ENCODE measurements around the gene NIFK.
"Not testable (repeated sequence)": the region's sequence is repeated elsewhere in the genome, so short reads cannot be mapped to it uniquely, and the experiment has no call there.

NIFK gene

DNA sequence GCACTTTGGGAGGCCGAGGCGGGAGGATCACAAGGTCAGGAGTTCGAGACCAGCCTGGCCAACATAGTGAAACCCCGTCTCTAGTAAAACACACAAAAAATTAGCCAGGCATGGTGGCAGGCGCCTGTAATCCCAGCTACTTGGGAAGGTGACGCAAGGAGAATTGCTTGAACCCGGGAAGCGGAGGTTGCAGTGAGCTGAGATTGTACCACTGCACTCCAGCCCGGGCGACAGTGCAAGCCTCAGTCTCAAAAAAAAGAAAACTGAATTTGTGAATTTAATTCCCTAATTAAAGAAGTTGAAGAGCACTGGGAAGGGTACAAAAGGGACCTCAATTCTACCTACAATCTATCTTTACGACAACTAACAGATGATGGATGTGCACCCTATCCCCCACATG is 2.1 kb downstream of the NIFK start:
- not testable (repeated sequence) for DNase-seq (ENCODE audit: low spot score)

DNA sequence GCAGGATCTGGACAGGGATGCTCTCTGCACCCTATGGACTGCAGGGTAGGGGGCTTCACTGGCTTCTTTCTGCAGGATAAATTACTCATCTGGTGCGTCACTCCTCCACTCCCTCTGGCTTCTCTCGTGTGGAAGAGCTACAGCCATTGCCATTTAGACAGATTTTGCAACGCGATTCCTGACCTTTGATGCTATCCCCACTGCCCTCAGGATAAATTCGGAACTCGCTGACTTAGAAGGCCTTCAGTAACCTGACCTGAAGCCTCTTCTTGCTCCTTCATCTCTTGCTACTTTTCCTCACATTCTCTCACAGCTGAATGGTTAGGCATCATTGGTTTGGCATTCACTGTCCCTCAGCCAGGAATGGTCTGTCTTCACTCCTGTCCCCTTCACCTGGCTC is 5.3 kb downstream of the NIFK start:
- DNase-seq (ENCODE audit: low spot score) = no peak

DNA sequence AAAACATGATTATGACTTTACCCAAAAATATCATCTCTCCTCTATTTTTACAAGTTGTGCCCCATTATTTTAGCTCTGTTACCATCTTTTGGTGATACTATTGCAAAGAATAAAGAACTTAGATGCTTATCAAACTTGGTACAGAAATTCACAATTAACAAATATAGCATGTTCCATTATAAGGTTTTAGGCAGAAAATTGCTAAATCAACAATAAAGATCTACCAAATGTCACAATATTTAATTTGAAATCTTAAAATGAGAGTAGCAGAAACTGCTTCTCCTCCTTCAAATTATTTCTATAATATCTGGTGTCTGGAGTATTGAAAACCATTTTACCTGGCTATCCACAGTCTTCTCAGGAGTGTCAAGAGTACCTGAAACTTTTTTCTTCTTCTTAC is 8.7 kb downstream of the NIFK start:
- DNase-seq (ENCODE audit: low spot score) = no peak

DNA sequence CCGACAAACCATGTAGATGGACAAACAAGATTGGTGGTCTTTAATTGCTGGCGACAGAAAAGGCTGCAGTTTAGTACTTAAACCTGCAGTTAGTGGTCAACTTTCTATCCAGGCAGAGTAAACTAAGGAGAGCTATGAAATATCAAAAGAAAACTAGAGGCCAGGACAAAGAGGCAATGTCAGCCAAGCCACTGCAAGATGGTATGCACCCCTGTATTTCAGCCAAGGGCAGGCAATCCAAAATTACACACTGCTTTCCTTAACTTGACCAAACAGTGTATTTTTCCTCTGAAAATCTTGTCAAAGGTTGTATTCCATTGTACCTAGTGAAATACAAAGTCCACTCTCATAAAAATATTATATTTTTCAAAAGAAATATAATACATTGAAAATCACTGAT is 9.3 kb downstream of the NIFK start:
- DNase-seq (ENCODE audit: low spot score) = no peak

DNA sequence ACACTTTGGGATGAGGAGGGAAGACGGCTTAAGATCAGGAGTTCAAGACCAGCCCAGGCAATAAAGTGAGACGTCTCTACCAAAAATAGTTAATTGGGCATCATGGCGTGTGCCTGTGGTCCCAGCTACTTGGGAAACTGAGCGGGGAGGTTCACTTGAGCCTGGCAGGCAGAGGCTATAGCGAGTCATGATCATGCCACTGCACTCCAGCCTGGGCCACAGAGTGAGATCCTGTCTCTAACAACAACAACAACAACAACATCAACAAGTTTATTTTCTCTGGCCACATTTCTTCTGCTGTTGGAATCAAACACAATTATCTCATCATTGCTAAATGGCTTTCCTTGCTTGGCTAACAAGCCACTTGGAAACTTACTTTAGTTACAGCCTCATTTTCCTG is 13.4 kb downstream of the NIFK start:
- DNase-seq (ENCODE audit: low spot score) = no peak

DNA sequence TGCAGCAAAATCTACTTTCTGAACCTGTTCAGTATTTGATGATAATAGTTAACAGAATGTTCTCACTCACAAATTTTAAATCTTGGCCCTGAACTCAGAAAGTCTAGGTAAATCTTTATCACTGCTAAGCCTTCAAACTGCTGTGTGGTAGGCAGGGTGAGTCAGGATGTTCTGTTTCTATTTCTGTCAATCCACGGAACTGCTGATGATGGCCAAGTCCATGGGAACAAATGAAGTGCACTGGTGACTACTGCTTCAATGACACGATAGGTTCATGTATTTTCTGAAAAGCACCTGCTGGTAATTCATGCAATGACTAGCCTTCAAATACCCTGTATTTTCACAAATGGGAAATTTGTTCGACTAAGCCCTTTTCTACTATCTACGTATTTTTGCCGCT is 14.2 kb downstream of the NIFK start:
- no peak for DNase-seq (ENCODE audit: low spot score)

DNA sequence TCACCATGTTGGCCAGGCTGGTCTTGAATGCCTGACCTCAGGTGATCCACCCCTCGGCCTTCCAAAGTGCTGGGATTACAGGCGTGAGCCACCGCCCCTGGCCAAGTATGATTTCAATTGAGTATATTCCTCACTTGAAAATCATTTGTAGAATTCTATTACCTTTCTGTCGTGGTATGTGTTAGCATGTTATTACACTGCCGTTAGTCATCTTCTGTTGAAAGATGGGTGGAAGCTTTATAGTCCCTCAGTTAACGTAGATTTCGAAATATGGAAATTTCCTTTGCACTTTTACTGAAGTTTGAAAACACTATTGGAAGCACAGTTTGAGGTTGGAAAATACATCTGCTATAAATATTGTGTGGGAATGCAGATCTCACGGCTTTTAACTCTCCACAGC is 14.7 kb downstream of the NIFK start:
- DNase-seq (ENCODE audit: low spot score) = no peak

DNA sequence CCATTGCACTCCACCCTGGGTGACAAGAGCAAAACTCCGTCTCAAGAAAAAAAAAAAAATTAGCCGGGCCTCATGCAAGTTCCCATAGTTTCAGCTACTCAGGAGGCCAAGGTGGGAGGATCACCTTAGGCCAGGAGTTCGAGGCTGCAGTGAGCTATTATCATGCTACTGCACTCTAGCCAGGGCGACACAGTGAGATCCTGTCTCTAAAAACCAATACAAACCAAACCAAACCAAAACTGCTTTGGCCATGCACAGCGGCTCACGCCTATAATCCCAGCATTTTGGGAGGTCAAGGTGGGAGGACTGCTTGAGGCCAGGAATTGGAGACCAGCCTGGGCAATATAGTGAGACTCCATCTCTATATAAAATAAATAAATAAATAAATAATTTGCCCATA is 19.1 kb downstream of the NIFK start:
- DNase-seq (ENCODE audit: low spot score) = no peak

DNA sequence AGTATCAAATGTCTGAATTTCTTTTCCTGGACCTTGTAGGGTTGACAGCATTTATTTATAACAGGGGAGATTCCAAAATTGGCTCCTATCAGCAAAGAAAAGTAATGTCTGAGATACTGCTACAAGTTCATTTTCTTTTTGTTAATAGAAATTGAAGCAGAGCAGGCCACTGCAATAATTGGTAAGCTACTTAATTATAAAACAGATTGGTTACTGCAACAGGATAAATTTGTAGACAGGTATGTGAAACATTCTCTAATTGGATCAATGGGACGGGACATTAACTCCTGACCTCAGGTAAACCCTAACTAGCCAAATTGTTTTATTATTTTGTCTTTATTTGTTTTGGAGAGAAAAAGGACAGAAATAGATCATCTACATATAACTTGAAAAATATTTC is 20.5 kb downstream of the NIFK start:
- no peak for DNase-seq (ENCODE audit: low spot score)

DNA sequence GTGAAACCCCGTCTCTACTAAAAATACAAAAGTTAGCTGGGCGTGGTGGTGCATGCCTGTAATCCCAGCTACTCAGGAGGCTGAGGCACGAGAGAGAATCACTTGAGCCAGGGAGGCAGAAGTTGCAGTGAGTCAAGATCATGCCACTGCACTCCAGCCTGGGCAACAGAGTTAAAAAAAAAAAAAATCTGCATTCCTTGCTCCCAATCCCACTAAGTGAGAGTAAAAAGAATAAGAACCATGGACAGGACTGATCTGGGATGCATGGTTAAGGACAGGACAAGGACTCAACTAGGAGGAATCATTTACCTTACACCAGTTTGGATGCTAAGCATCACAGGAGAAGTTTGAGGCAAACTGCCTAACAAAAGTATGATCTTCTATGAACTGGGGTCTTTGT is 25.2 kb downstream of the NIFK start:
- DNase-seq (ENCODE audit: low spot score) = not testable (repeated sequence)

DNA sequence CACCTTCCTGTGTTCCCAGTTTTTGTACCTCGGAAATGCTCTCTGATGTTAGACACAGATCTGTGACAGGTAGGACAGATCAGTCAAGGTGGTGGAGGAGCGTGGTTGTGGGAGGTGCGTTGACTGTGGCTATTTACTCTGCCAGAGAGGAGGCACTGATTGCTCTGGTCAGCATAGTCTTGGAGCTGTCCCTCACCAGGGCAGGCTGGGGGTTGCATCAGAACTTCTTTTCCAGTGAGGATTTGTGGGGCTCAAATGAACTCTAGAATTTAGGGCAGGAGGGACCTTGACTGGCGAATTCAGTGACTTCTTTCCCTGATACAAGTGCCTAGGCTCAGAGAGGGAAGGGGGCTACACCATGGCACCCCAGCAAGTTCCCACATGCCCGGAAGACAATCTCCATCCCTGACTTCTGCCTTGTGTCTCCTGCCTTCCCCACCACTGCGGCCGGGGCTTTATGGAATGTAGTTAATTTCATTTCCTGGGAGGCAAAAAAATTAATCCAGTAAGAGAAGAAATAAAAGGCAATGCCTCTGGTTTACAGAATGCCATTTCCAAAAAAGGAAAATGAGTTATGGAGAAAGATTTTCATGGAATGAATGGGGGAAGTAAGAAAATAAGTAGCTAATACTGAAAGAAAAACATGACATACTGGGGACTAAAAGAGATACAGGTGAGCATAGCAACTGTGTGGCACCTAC is 26.1 kb downstream of the NIFK start:
- no peak for DNase-seq (ENCODE audit: low spot score)

DNA sequence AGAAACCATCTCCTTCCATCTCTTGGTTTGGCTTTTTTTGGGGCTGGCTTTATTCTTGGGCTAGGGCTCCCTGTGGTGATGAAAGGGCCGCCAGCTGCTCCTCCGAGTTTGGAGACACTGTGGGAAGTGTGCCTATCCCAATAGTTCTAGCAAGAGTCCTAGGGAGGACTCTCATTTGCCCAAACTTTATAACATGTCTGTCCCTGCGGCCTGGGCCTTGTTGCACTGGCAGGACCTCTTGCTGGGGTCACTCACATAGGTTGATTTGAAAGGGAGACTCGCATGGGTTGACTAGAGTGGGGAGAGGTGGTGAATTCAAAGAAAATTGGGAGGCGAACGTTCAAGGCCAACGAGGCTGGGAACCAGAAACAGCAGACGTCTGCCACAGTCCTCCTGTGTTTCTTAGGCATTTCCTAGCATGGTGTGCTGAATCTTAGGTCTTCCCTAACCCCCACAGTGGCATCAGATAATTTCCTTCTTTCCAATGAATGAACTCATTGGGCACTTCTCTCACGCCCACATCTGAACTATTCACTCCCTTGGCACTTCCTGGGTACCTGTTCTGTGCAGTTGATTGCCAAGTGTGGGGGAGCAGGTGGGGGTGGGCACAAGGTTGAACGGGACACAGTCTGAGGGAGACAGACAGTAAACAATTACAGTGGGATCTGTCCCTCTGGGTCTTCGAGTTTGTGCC is 26.8 kb downstream of the NIFK start:
- DNase-seq (ENCODE audit: low spot score) = no peak

DNA sequence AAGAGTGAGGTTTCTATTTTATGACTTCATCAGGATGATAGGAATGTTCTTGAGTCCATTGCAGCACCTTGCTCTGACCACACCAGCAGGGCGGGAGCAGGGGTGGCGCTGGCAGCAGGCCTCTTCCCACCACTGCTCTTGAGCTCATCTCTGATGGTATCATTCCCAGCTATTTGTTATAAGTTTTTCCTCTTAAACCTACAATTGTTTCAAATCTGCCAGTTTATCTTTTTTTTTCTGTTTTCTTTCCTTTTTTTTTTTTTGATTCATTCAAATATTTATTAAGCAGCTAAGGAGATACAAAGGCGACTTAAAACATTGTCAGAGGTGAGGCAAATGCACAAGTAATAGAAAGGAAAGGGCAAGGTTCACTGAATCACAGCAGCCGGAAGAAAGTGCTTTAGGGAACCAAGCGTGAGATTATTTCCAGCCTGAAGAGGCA is 28.7 kb downstream of the NIFK start:
- DNase-seq (ENCODE audit: low spot score) = no peak

DNA sequence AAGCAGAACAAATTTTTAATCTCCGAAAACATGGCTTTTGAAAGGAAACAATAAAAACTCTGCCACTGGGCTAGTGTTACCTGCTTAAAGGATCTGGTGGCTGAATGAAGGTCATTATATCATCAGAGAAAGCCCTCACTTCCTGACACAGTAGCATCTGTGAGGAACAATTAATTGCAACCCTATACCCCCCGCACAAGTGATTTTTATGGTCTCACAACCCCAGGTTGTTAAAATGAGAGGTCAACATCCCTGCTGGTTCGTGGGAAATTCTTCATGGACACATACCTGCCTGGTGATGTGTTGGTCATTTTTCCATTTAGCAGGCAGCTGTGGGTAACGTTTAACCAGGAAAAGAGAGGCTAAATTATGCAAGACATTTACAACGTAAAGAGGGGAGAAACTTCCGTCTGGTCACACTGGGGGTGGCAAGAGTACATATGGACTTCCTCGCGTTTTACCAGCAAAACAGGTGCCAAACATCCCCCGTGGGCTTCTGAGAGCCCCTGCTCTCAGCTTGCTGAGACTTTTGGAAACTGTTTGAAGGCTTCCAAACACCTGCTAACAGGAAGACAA is 29.2 kb downstream of the NIFK start:
- no peak for DNase-seq (ENCODE audit: low spot score)

DNA sequence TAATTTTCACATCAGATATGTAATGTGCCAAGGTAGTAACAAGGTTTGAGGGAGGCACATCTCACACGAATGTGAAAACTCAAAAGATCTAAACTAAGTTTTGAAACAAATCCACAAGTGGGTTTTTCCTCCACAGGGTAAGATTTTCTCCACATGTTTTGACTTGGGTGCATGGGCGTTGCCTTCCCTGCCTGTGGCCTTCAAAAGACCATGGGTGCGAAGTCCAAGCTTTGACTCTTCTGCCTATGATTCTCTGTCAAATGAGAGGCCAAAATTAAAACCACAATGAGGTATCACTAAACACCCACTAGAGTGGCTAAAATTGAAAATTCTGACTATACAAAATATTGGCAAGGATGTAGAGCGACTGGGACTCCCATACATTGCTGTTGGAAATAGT is 30.7 kb downstream of the NIFK start:
- no peak for DNase-seq (ENCODE audit: low spot score)

DNA sequence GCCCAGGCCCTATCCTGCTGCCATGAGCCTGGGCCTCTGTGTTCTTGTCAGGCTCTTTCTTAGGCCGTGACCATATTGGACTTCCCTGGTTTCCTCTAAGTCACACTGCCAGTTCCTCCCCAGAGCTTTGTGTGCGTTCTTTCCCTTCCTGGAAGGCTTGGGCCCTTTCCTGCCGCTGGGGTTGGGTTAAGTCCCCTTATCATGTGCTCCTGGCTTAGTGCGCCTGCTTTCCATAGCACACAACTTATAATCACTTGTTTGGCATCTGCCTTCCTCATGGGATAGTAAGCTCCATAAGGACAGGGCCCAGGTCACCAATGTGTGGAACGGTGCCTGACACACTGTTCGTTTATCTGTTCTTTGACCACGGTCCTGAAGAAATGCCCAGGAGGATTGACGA is 31.3 kb downstream of the NIFK start:
- DNase-seq (ENCODE audit: low spot score) = no peak

DNA sequence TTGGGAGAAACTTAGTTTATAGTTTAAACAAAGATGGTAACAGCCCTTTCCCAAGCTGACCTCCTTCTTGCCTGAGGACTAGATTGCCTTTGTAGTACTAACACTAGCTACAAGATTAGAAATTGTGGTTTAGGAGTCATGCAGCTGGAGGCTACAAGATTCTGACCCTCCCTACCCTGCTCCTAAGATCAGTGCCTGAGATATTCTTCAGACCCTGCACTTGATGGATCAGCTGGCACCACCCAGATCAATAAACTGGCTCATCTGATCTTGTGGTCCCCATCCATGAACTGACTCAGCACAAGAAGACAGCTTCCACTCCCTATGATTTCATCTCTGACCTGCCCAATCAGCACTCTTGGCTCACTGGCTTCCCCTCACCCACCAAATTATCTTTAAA is 34.9 kb downstream of the NIFK start:
- DNase-seq (ENCODE audit: low spot score) = not testable (repeated sequence)

DNA sequence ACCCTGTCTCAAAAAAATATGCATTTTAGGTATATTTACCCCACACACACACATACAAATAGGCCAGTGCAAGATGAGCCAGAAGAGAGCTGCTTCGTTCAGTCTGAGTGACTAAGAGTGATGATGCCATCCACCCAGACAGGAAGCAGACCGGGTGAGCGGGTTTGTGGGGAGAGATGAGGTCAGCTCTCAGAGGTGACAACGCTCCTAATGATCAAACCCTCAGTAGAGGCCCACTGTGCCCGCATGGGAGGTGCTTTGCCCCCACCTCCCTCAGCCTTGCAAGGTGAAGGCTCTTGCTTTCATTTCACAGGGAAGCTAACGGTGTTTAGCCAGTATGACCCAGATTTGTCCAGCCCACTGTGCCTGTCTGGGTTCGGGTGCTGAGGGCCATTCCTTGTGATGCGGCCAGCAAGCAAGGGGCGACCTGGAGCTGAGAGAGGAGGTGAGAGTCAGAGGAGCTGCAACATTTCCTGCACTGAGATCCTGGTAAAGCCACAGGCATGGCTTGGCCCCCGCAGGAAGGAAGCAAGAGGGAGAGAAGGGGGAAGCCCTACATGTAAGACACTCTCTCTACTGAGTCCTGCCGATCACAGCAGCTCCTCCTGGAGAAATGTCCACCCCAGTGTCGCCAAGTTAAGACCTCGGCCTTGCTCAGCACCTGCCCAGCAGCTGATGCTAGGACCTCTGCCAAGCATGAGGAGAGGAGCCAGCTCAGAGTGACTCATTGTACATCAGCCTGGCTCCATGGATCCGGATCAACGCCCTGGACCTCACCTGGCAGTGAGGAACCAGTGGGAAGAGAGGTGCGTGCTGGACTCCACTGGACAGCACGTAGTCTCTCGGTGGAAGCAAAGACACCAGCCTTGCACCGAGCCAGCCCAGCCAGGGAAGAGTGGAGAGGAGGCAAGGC is 37.0 kb downstream of the NIFK start:
- DNase-seq (ENCODE audit: low spot score) = peak; percentile 15

DNA sequence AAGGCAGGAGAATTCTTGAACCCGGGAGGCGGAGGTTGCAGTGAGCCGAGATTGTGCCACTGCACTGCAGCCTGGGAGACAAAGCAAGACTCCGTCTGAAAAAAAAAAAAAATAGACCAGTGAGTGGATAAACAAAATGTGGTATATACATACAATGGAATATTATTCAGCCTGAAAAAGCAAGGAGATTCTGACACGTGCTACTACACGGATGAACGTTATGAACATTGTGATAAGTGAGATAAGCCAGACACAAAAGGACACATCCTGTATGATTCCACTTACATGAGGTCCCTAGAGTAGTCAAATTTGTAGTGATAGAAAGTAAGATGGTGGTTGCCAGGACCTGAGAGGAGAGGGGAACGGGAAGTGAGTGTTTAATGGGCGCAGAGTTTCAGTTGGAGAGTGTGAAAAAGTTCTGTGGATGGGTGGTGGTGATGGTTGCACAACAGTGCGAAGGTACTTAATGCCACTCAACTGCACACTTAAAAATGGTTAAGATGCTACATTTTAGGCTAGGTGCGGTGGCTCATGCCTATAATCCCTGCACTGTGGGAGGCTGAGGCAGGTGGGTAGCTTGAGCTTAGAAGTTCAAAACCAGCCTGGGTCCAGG is 38.3 kb downstream of the NIFK start:
- no peak for DNase-seq (ENCODE audit: low spot score)

DNA sequence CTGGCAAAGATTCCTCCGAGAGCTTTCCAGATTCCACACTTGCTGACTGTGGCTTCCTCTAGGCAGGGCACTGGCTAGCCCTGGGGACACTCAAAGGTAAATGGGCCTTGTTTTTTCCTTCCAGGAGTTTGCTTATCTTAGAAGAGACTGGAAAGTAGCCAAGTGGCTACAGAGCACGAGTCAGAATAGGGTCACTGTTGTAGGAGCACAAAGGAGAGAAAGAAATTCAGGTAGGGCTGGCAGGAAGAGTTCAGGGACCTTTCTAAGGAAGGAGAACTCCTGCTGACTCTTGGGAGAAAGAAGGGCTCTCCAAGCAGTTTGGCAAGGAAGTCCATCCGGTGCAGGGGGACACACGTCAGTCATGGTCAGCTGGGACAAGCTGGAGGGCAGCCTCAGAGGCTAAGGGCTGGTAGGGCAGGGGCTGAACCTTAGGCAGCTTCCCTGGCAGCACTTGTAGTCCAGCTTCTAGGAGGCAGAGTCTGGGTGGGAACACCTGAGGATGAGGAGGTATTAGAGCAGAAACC is 39.5 kb downstream of the NIFK start:
- no peak for DNase-seq (ENCODE audit: low spot score)

DNA sequence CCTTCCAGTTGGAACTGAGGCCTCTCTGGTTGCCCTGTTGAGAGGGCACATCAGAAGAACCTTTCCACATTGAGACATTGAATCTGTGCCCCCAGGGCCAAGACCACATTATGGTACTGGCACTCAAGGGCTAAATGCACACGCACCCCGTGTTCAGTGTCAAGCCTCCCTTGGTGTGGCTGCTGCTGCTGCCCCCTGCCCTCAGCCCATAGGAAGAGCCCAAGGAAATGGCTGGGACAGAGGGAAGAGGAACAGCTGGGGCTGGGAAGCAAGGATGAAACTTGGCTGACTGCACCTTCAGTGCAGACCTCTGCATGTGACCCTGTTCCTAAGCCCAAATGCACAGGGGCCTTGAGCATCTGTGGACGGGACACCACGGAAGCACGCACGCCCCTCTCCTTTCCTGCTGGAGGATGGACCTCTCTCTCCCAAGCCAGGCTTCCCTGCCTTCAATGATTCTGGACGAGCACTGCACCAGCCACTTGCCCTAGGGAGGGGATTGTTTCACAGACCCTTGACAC is 40.2 kb downstream of the NIFK start:
- DNase-seq (ENCODE audit: low spot score) = no peak

DNA sequence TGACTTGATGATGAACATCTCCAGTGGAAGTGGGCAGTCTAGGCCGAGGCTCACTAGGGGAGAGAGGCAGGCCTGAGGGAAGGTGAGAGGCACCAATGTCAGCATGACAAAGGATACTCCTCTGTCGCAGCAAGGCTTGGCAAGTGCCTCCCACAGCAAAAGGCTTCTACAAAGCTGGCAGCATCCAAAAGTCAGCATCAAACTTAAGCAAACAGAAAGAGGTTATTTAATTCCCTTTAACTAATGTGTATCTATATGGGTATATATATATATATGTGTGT is 41.6 kb downstream of the NIFK start:
- DNase-seq (ENCODE audit: low spot score) = no peak

Data from pons (tissue), 1 donor.